UCSD-AML1 (cell line): Measurements from ENCODE around the gene SZRD1.

Source experiments
- DNase-seq: peaks from one replicate; lab custom pipeline; 2025; ENCODE audit not compliant: unreplicated experiment; lab: John Stamatoyannopoulos, UW

SZRD1 gene

GRCh38 chr1:16436946-16437474 lies 70.0 kb downstream of the SZRD1 start, which contains the start of gene SPATA21:
TSS of gene SPATA21 (minus strand) at chr1:16437424. CDS start at chr1:16431371, 6,053 bp downstream.
- DNase-seq = no peak

- DNase-seq = no peak
These were observed 71.5 kb downstream of the SZRD1 start for GRCh38 chr1:16438516-16438915.

DNA sequence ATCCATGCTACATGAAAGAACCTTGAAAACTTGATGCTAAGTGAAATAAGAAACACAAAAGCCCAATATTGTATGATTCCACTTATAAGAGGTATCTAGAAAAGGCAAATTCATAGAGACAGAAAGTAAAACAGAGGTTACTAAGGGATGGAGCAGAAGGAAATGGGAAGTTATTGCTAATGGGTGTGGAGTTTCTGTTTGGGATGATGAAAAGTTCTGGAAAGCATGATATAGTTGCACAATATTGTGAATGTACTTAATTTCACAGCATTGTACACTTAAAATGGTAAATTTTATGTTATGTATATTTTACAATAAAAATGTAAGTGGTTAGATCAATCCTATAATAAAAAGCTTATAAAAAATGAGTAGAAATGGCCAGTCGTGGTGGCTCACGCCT lies 71.9 kb downstream of the SZRD1 start:
- DNase-seq = no peak

- DNase-seq = no peak
These were observed 73.1 kb downstream of the SZRD1 start for GRCh38 chr1:16440131-16440469.

- peak; percentile 94 for DNase-seq
These were observed 73.6 kb downstream of the SZRD1 start, which contains the start of gene NECAP2 for GRCh38 chr1:16440470-16441281. TSS of gene NECAP2 (plus strand) at chr1:16440724. CDS start at chr1:16440762, 38 bp downstream.

DNA sequence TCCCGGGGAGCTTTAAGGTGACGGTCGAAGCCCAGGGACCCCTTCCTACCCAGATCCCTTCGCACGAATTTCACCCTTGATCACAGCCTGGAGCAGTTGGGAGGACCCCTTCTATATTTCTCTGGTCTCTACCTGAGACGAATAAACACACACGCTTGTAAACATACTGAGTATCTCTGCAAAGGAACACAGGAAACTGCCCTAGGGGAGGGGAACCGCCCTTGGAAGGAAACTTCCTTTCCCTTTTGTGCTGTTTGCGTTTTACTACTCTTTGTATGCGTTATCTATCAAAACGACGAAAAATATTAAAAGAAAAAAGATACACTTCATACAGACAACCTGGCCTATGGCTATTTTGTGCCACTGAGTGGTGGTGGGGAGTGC lies 74.2 kb downstream of the SZRD1 start:
- DNase-seq = no peak

- no peak for DNase-seq
These were observed 75.2 kb downstream of the SZRD1 start for GRCh38 chr1:16442265-16442664.

- DNase-seq = peak; percentile 20
These were observed 75.9 kb downstream of the SZRD1 start for GRCh38 chr1:16442941-16443340.

DNA sequence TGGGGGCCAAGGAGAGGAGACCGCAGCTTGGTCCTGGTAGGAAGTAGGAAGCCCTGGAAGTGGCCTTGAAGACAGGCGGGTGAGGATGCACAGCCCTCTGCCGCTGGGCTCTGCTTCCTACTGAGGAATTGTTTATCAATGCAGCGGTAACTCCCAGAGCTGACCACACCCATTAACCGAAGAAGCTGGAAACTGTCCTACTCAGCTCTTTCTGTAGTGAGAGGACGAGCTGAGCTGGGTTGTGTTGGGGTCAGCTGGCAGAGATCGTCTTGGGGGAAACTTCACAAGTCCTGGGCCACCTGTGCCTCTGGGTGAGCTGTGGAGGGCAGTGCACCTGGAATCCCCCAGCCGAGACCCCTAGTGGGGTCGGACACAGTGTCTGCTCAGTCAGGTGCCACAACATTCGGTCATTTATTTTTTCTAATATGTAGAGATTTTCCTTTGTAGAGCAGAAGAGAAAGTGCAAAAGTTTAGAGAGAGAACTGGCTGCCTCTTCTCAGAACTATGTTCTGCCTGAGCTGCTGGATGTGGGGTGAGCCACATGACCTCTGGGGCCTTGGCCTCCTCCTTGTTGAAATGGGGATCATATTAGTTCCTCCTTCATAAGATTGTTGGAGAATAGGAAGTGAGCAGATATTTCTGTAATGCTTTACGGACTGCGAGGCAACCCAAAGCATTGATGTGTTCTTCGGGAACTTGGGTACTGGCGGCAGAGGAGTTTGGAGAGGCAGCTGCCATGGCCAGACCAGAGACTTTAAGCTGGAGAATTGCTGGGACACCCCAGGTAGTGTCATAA lies 77.1 kb downstream of the SZRD1 start:
- no peak for DNase-seq

DNA sequence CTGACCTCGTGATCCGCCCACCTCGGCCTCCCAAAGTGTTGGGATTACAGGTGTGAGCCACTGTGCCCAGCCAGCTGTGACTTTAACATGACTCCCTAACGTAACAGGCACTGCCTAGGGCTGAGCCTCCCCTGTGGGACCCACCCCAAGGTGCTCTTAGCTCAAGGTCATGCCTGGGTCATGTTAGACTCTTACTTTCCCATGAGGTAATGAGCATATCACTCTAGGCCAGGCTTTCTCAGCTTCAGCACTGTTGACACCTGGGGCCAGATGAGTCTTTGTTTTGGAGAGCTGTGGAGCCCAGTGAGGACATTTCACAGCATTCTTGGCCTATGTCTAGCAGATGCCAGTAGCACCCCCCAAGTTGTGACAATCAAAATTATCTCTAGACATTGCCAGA lies 78.0 kb downstream of the SZRD1 start:
- no peak for DNase-seq

GRCh38 chr1:16446116-16446515 lies 79.1 kb downstream of the SZRD1 start:
- no peak for DNase-seq

GRCh38 chr1:16447641-16448040 lies 80.6 kb downstream of the SZRD1 start:
- no peak for DNase-seq
